DOHH2 (cell line): ENCODE data around the gene INO80E.

ENCODE experiments used
- H3F3A ChIP-seq: fragments of 200-600 bp; sonication (generic), shearing (Covaris generic); 2 replicates; pipeline ENCODE4 v1.6.0; 2016; ENCODE audit warnings: antibody characterized with exemption, mild to moderate bottlenecking; ENCODE audit not compliant: control insufficient read depth, insufficient read depth
- H3K27ac ChIP-seq: fragments of 200-600 bp; sonication (generic); 2 replicates; pipeline ENCODE4 v1.5.1; 2014; ENCODE audit warnings: low read depth, mild to moderate bottlenecking, low read length, moderate library complexity
- H3K27me3 ChIP-seq: fragments of 200-600 bp; sonication (generic); 2 replicates; pipeline ENCODE4 v1.6.1; 2014; ENCODE audit warnings: mild to moderate bottlenecking, low read length, mixed read lengths; ENCODE audit not compliant: control insufficient read depth
- H3K36me3 ChIP-seq: fragments of 200-600 bp; sonication (generic); 2 replicates; pipeline ENCODE4 v1.6.1; 2014; ENCODE audit warnings: mild to moderate bottlenecking, low read length, moderate library complexity, mixed read lengths; ENCODE audit not compliant: control insufficient read depth
- H3K4me1 ChIP-seq: fragments of 200-600 bp; sonication (generic); 2 replicates; pipeline ENCODE4 v1.6.1; 2014; ENCODE audit warnings: mild to moderate bottlenecking, low read length, mixed read lengths; ENCODE audit not compliant: control insufficient read depth
- H3K4me2 ChIP-seq: fragments of 200-600 bp; sonication (generic); 2 replicates; pipeline ENCODE4 v1.6.0; 2014; ENCODE audit warnings: mild to moderate bottlenecking, low read length, moderate library complexity
- H3K4me3 ChIP-seq: fragments of 200-600 bp; sonication (generic); 2 replicates; pipeline ENCODE4 v1.5.1; 2014; ENCODE audit warnings: mild to moderate bottlenecking, low read length, mixed read lengths
- H3K79me2 ChIP-seq: fragments of 200-600 bp; sonication (generic); 2 replicates; pipeline ENCODE4 v1.6.1; 2014; ENCODE audit warnings: mild to moderate bottlenecking, low read length, mixed read lengths; ENCODE audit not compliant: control insufficient read depth
- H3K9me2 ChIP-seq: fragments of 200-600 bp; sonication (generic); replicated peaks from 2 replicates; pipeline ENCODE4 v1.6.1; 2014; ENCODE audit warnings: mild to moderate bottlenecking, low read length, mixed read lengths; ENCODE audit not compliant: control insufficient read depth
- H3K9me3 ChIP-seq: fragments of 200-600 bp; sonication (generic); 2 replicates; pipeline ENCODE4 v1.6.1; 2014; ENCODE audit warnings: antibody characterized with exemption, low read length, mixed read lengths; ENCODE audit not compliant: control insufficient read depth, insufficient read depth
- H4K20me1 ChIP-seq: fragments of 200-600 bp; sonication (generic); 2 replicates; pipeline ENCODE4 v1.6.0; 2014; ENCODE audit warnings: low read depth, mild to moderate bottlenecking, antibody characterized with exemption, low read length, moderate library complexity; ENCODE audit not compliant: control insufficient read depth, insufficient read depth
- EZH2phosphoT487 ChIP-seq: fragments of 200-600 bp; sonication (generic); IDR thresholded peaks from 2 replicates; pipeline ENCODE4 v1.6.1; 2017; ENCODE audit warnings: borderline replicate concordance, mild to moderate bottlenecking, antibody characterized with exemption, low read length, moderate library complexity, mixed read lengths
- TF ChIP-seq, protein P1 (sequence below): fragments of 200-600 bp; sonication (generic); IDR thresholded peaks from one replicate; pipeline ENCODE4 v1.5.1; 2014; ENCODE audit warnings: antibody characterized with exemption, mild to moderate bottlenecking, low read depth, low read length; ENCODE audit not compliant: poor library complexity, severe bottlenecking

The INO80E gene

DNA sequence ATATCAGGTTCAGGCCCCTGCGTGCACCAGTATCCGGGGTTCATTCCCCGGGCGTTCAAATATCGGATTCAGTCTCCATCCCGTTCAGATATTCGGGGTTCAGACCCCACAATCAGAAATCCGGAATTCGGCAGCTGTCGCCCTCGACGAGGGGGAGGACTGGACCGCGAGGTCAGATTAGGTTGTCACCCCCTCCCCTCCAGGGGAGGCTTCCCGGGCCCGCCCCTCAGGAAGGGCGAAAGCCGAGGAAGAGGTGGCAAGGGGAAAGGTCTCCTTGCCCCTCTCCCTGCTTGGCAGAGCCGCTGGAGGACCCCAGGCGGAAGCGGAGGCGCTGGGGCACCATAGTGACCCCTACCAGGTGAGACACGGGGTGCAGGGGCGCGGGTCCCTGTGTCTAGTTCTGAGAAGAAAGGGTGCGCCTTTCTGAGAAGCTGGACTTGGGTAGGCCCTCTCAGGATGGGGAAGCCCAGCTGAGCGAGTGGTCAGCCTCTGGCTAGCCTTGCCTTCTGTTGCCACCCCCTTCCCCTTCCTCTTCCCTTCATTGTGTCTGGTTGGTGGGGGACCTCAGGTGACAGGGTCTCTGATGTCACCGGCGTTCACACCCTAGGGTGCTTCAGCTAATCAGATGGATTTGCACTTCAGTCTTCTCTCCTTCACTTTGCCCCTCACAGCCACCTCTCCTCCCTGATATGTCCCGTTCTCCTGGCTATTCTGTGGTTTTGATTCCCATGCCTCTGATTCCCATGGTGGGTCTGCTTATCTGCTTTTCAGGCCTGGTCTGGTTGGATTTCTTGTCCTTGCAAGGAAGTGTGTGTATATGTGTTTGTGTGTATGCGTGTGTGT lies 21.5 kb upstream of the INO80E start:
- TF ChIP-seq EZH2phosphoT487 = no peak
- TF ChIP-seq, protein P1, sequence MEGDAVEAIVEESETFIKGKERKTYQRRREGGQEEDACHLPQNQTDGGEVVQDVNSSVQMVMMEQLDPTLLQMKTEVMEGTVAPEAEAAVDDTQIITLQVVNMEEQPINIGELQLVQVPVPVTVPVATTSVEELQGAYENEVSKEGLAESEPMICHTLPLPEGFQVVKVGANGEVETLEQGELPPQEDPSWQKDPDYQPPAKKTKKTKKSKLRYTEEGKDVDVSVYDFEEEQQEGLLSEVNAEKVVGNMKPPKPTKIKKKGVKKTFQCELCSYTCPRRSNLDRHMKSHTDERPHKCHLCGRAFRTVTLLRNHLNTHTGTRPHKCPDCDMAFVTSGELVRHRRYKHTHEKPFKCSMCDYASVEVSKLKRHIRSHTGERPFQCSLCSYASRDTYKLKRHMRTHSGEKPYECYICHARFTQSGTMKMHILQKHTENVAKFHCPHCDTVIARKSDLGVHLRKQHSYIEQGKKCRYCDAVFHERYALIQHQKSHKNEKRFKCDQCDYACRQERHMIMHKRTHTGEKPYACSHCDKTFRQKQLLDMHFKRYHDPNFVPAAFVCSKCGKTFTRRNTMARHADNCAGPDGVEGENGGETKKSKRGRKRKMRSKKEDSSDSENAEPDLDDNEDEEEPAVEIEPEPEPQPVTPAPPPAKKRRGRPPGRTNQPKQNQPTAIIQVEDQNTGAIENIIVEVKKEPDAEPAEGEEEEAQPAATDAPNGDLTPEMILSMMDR = peak; percentile 46
- Histone ChIP-seq H3K27me3 (no peaks in the 10 kb centered on the region), H3K4me2 (peak overlapping the region; percentile 97), H3K79me2 (peaks cover 45% of the 10 kb centered on the region), H3K4me3 (peak overlapping the region; percentile 99), H3K36me3 (peaks cover 61% of the 10 kb centered on the region), H3K27ac (peak overlapping the region; percentile 65), H3K4me1 (peaks cover 30% of the 10 kb centered on the region), H4K20me1 (peaks cover 10% of the 10 kb centered on the region), H3F3A (0 out of 2 replicates have a peak, but pooled peaks cover 6% of the 10 kb centered on the region), H3K9me2 (no peaks in the 10 kb centered on the region), H3K9me3 (peaks cover 7% of the 10 kb centered on the region; the same call in 1 of the 2 replicates)

DNA sequence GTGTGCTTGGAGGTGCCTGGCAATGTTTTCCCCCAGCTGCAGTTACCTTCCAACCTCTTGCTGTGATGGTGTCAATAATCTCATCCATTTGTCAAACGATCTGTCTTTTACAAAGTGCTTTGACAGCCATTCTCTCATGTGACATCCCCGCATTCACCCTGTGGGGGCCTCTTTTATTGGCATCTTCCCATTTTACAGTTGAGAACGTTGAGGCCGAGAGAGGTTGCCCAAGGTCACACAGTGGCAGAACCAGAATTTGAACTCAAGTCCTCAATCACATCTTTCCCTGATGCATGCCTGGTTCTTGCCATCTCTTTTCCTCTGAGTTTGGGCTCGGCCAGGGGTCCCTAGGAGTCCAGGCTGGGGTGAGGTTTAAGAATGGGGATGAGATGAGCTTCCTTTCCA lies 20.9 kb upstream of the INO80E start:
- peaks cover 45% of the 10 kb centered on the region for H3K79me2 ChIP-seq
- peak overlapping the region; percentile 97 for H3K4me2 ChIP-seq
- peak overlapping the region; percentile 99 for H3K4me3 ChIP-seq
- H3K9me2 ChIP-seq = no peaks in the 10 kb centered on the region
- no peak overlapping the region for H3K27ac ChIP-seq
- peaks cover 7% of the 10 kb centered on the region; the same call in 1 of the 2 replicates for H3K9me3 ChIP-seq
- no peaks in the 10 kb centered on the region for H3K27me3 ChIP-seq
- peaks cover 30% of the 10 kb centered on the region for H3K4me1 ChIP-seq
- peaks cover 10% of the 10 kb centered on the region for H4K20me1 ChIP-seq
- peaks cover 65% of the 10 kb centered on the region for H3K36me3 ChIP-seq
- 0 out of 2 replicates have a peak, but pooled peaks cover 6% of the 10 kb centered on the region for H3F3A ChIP-seq
- TF ChIP-seq EZH2phosphoT487 = no peak
- TF ChIP-seq, protein P1 = no peak

DNA sequence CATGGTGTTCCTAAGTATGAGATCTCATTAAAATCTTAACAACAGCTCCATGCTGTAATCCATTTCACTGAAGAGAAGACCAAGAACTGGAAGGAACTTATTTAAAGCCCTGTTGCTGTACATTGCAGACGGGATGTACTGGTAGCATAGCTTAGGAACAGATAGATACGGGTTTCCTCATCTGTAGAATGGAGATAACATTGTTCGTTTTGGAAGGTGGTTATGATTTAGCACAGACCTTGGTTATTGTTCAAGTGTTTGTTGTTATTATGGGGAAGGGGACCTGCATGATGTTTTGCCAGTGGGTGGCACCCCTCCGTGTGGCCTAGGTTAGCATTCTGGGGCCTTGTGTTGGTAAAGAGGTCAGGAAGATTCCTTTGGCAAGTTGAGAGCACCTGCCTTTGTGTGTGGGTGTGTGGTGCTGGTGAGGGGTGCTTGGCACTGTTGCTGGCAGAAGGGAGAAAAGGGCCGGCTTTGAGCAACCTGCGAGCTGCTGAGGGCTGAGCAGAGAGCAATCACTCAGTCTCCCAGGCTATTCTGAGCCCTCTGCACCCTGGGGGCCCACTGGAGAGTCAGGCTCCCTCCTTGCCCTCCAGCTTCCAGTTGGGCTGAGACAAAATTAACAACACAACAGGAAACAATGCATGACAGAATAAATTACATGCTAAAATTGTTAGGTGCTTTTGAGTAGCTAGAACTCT lies 20.1 kb upstream of the INO80E start:
- Histone ChIP-seq H3K27me3 (no peaks in the 10 kb centered on the region), H3K27ac (no peak overlapping the region), H3K4me1 (peaks cover 30% of the 10 kb centered on the region), H3K9me2 (no peaks in the 10 kb centered on the region), H3F3A (0 out of 2 replicates have a peak, but pooled peaks cover 6% of the 10 kb centered on the region), H3K9me3 (peaks cover 7% of the 10 kb centered on the region; the same call in 1 of the 2 replicates), H4K20me1 (peaks cover 10% of the 10 kb centered on the region), H3K4me2 (peak overlapping the region; percentile 97), H3K36me3 (peaks cover 73% of the 10 kb centered on the region), H3K4me3 (peak overlapping the region; percentile 99), H3K79me2 (peaks cover 45% of the 10 kb centered on the region)
- TF ChIP-seq, protein P1 = peak; percentile 8
- no peak for TF ChIP-seq EZH2phosphoT487
